ENCODE results near the gene KHDC4. TPM values are rescaled to one million over a fixed set of nuclear protein-coding genes. Genes with fewer than 3 reads are reported as not detected.

KHDC4 gene
- total RNA-seq, 1 donor from 2014 or later: 91.5 TPM

GRCh38 chr1:155889566-155889965 lies 44.6 kb downstream of the KHDC4 start:
- Mint-ChIP-seq H3K4me3 (no peak overlapping the region), H3K27ac (no peak overlapping the region), H3K4me1 (no peaks in the 10 kb centered on the region), H3K27me3 (ENCODE audit: insufficient read depth, low read depth) (no peaks in the 10 kb centered on the region), H3K9me3 (no peaks in the 10 kb centered on the region), H3K36me3 (no peaks in the 10 kb centered on the region)
- Histone ChIP-seq H3K36me3 (no peaks in the 10 kb centered on the region), H3F3A (ENCODE audit: low read depth) (peaks cover 3% of the 10 kb centered on the region), H3K79me2 (ENCODE audit: low read depth) (no peaks in the 10 kb centered on the region), H3K9ac (no peak overlapping the region), H3K27ac (no peak overlapping the region), H3K9me3 (ENCODE audit: low read depth) (no peaks in the 10 kb centered on the region), H2AFZ (replicated peaks) (no peak overlapping the region), H4K20me1 (ENCODE audit: low read depth) (no peaks in the 10 kb centered on the region), H3K27me3 (no peaks in the 10 kb centered on the region), H3K4me3 (no peak overlapping the region), H3K4me1 (no peaks in the 10 kb centered on the region), H3K4me2 (no peak overlapping the region)
- no peak for DNase-seq (ENCODE audit: low spot score)
- TF ChIP-seq EZH2phosphoT487 (IDR thresholded peaks at IDR 0.05) (no peak), EZH2 (IDR thresholded peaks at IDR 0.05) (no peak)

- DNase-seq (ENCODE audit: low spot score): no peak
- no peaks in the 10 kb centered on the region for H4K20me1 ChIP-seq (ENCODE audit: low read depth)
- no peaks in the 10 kb centered on the region for H3K36me3 ChIP-seq
- H3K4me3 ChIP-seq: no peak overlapping the region
- H3F3A ChIP-seq (ENCODE audit: low read depth): peaks cover 3% of the 10 kb centered on the region
- no peaks in the 10 kb centered on the region for H3K9me3 ChIP-seq (ENCODE audit: low read depth)
- no peak overlapping the region for H3K9ac ChIP-seq
- Mint-ChIP-seq H3K4me3 (no peak overlapping the region), H3K36me3 (no peaks in the 10 kb centered on the region), H3K27ac (no peak overlapping the region), H3K4me1 (peaks cover 9% of the 10 kb centered on the region), H3K27me3 (ENCODE audit: insufficient read depth, low read depth) (no peaks in the 10 kb centered on the region), H3K9me3 (no peaks in the 10 kb centered on the region)
- no peaks in the 10 kb centered on the region for H3K27me3 ChIP-seq
- no peak overlapping the region for H2AFZ ChIP-seq (replicated peaks)
- no peaks in the 10 kb centered on the region for H3K4me1 ChIP-seq
- H3K4me2 ChIP-seq: no peak overlapping the region
- no peak for TF ChIP-seq CTCF (IDR thresholded peaks at IDR 0.05)
- TF ChIP-seq EZH2phosphoT487 (IDR thresholded peaks at IDR 0.05): no peak
- no peak for TF ChIP-seq EZH2 (IDR thresholded peaks at IDR 0.05)
- no peak overlapping the region for H3K27ac ChIP-seq
- no peaks in the 10 kb centered on the region for H3K79me2 ChIP-seq (ENCODE audit: low read depth)
These were observed 45.7 kb downstream of the KHDC4 start for GRCh38 chr1:155888481-155888880.

- no peaks in the 10 kb centered on the region for H3K36me3 ChIP-seq
- H3K9ac ChIP-seq: no peak overlapping the region
- H2AFZ ChIP-seq (replicated peaks): no peak overlapping the region
- DNase-seq (ENCODE audit: low spot score): no peak
- H3K4me1 Mint-ChIP-seq: peaks cover 11% of the 10 kb centered on the region
- no peaks in the 10 kb centered on the region for H3K9me3 ChIP-seq (ENCODE audit: low read depth)
- no peaks in the 10 kb centered on the region for H3K9me3 Mint-ChIP-seq
- TF ChIP-seq EZH2 (IDR thresholded peaks at IDR 0.05) (no peak), CTCF (IDR thresholded peaks at IDR 0.05) (no peak)
- H3K27me3 Mint-ChIP-seq (ENCODE audit: insufficient read depth, low read depth): no peaks in the 10 kb centered on the region
- no peaks in the 10 kb centered on the region for H3K79me2 ChIP-seq (ENCODE audit: low read depth)
- H3K4me3 Mint-ChIP-seq: no peak overlapping the region
- no peaks in the 10 kb centered on the region for H3K27me3 ChIP-seq
- H3F3A ChIP-seq (ENCODE audit: low read depth): no peaks in the 10 kb centered on the region
- no peak overlapping the region for H3K4me3 ChIP-seq
- no peaks in the 10 kb centered on the region for H3K4me1 ChIP-seq
- no peaks in the 10 kb centered on the region for H3K36me3 Mint-ChIP-seq
- no peak overlapping the region for H3K27ac Mint-ChIP-seq
- H3K27ac ChIP-seq: no peak overlapping the region
- H4K20me1 ChIP-seq (ENCODE audit: low read depth): no peaks in the 10 kb centered on the region
- H3K4me2 ChIP-seq: no peak overlapping the region
These were observed 49.2 kb downstream of the KHDC4 start for GRCh38 chr1:155884982-155885381.

GRCh38 chr1:155884031-155884960 lies 49.9 kb downstream of the KHDC4 start:
- Histone ChIP-seq H3F3A (ENCODE audit: low read depth) (no peaks in the 10 kb centered on the region), H3K9ac (no peak overlapping the region), H3K36me3 (no peaks in the 10 kb centered on the region), H3K4me2 (peak overlapping the region; percentile 10), H3K4me1 (no peaks in the 10 kb centered on the region), H4K20me1 (ENCODE audit: low read depth) (no peaks in the 10 kb centered on the region), H3K4me3 (no peak overlapping the region), H2AFZ (replicated peaks) (no peak overlapping the region), H3K27me3 (no peaks in the 10 kb centered on the region), H3K9me3 (ENCODE audit: low read depth) (no peaks in the 10 kb centered on the region), H3K79me2 (ENCODE audit: low read depth) (no peaks in the 10 kb centered on the region), H3K27ac (no peak overlapping the region)
- TF ChIP-seq EZH2 (IDR thresholded peaks at IDR 0.05) (no peak), CTCF (IDR thresholded peaks at IDR 0.05) (no peak), EZH2phosphoT487 (IDR thresholded peaks at IDR 0.05) (no peak)
- Mint-ChIP-seq H3K9me3 (no peaks in the 10 kb centered on the region), H3K27me3 (ENCODE audit: insufficient read depth, low read depth) (no peaks in the 10 kb centered on the region), H3K27ac (no peak overlapping the region), H3K4me1 (peaks cover 11% of the 10 kb centered on the region), H3K36me3 (no peaks in the 10 kb centered on the region), H3K4me3 (no peak overlapping the region)
- DNase-seq (ENCODE audit: low spot score): no peak
